ENCODE measurements around the gene EARS2.
A peak's percentile ranks its signal among the peaks of the same experiment; 100 is the strongest.

DNA sequence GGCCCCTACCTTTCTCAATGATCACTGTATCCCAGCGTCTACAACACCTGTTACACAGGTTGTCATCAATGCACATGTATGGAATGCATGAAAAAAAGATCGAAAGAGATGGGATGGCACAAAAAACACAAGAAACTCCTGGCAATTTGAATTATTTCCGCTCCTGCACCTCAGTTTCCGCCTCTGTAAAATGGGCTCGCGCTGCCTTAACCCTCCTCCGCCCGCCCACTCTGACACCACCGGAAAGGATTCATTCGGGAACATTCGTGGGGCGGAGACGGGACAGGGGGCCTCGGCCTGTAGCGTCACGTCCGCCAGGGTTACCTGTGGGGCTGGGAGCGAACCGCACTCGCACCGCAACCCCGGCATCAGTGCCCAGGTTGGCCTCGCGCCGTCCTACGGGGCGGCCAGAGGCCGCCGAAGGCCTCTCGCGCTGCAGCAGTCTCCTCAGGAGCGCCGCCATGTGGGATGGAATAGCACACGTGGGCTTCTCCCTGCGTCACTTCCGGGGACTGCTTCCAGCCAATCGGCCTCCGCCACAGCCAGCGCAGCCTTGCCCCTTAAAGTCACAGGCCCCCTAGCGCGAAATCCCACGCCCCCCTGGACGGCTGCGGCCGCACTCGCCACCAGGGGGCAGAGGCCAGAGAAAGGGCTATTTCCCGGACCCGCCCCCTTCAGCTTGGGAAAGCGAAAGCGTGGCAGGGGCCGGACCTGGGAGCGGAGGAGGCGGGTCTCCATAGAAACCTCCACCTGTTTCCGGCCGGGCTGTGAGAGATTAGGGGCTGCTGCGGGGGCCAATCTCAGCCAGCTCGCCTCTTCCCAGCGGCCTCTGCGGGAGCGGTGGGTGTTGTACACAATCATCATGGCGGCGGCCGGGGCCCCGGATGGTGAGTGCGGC is at the start of gene EARS2, which contains the start of gene UBFD1:
- TF ChIP-seq ZNF274 (IDR thresholded peaks at IDR 0.05; ENCODE audit: borderline replicate concordance, extremely low read depth, low read length) (no peak), TBP (IDR thresholded peaks at IDR 0.05; ENCODE audit: low read depth, low read length) (peak; percentile 52), CTCF (IDR thresholded peaks at IDR 0.05; ENCODE audit: control extremely low read depth in 1 of 3, insufficient read depth in 1 of 3, low read depth in 1 of 3, low read length in 3 of 3) (peak; percentile 51 to 72 (median 64)), POLR2A (IDR thresholded peaks at IDR 0.05; ENCODE audit: control extremely low read depth in 1 of 2, low read depth in 2 of 2, low read length in 2 of 2) (peak; percentile 70 to 89)
